GM19099 (cell line): ENCODE data around the gene MORC3.
A peak's percentile ranks its signal among the peaks of the same experiment; 100 is the strongest.

ENCODE experiments used
- POLR2A ChIP-seq: IDR thresholded peaks from 3 replicates; pipeline ENCODE4 v1.6.1; 2011; ENCODE audit warnings: low read depth; ENCODE audit not compliant: insufficient read length; ENCODE audit errors: extremely low read depth

MORC3 gene

DNA sequence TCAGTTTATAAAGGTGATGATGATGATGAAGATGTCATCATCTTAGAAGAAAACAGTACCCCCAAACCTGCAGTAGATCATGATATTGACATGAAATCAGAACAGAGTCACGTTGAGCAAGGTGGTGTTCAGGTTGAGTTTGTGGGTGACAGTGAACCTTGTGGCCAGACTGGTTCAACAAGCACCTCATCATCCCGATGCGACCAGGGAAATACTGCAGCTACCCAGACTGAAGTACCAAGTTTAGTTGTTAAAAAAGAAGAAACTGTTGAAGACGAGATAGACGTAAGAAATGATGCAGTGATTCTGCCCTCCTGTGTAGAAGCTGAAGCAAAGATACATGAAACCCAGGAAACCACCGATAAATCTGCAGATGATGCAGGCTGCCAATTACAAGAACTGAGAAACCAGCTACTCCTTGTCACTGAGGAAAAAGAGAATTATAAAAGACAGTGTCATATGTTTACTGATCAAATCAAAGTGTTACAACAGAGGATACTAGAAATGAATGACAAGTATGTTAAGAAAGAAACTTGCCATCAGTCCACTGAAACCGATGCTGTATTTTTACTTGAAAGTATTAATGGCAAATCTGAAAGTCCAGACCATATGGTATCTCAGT lies 49.2 kb downstream of the MORC3 start:
- no peak for TF ChIP-seq POLR2A

DNA sequence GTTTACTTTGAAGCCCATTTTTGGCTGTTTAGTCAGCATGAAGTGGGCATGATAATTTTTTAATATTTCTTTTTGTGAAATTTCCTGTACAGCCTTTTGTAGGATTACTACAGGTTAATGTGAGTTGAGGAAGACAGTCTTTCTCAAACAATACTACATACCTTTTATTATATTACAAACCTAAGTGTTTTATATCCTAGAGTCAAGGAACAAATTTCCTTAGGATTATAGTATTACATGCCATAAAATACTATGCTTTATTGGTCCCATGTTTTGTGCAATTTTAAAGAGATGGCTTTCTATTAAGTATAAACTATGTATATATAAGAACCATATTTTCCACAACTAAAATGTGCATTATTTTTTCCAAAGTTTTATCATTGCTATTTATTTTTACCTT lies 56.0 kb downstream of the MORC3 start:
- no peak for TF ChIP-seq POLR2A

DNA sequence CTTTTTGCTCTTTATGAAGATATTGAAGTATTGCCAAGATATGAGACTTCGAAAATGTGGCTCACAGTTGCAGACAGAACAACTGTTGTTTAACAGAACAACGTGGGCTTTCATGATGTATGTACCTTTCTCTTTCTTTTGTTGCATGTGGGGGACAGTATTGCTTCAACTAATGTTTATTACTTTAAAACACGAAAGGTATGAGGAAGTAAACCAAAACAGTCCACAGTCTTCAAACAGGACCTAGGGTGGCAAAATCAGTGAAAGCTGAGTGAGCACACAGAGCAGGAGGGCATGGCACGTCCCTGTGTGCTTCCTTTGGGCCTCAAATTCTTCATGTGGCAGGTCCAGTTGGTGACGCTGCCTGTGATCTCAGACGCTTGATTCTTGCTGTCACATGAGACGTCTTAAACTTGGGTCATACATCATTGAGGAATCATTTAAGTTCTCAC lies 57.4 kb downstream of the MORC3 start:
- no peak for TF ChIP-seq POLR2A

DNA sequence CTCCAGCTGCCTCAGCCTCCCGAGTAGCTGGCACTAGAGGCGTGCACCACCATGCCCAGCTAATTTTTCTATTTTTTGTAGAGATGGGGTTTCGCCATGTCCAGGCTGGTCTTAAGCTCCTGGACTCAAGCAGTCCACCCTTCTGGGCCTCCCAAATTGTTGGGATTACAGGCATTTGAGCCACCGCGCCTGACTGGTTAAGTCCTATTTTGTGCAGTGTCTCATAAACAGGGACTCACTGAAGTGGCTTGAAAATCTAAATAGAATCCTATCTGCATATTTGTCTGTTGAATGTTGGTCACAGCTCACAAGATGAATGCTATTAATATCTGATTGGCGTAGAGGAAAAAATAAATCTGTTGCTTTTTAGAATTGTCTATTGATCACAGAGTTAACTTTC lies 59.3 kb downstream of the MORC3 start:
- no peak for TF ChIP-seq POLR2A

DNA sequence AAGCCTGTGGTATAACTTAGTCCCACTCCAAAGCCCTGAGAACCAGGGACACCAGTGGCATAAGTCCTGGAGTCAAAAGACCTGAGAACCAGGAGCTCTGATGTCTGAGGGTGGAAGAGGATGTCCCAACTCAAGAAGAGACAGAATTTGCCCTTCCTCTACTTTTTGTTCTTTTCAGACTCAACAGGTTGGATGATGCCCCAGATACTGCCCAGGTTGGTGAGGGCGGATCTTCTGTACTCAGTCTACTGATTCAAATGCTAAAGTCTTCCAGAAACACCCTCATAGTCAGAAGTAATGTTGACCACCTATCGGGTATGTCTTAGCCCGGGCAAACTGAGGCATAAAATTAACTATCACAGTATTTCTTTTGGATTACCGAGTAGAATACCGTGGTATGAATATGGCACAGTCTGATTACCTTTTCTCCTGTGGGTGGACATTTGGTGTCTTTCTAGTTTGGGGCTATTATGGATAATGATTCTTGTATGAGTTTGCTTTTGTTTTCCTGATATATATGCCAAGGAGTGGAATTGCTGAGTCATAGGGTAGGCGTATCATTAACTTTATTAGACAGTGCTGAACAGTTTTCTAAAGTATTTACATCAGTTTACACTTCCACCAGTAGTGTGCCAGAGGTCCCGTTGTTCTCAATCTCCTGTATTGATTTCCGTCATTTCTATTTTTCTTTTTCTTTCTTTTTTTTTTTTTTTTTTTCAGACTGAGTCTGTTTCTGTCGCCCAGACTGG lies 62.0 kb downstream of the MORC3 start:
- no peak for TF ChIP-seq POLR2A

DNA sequence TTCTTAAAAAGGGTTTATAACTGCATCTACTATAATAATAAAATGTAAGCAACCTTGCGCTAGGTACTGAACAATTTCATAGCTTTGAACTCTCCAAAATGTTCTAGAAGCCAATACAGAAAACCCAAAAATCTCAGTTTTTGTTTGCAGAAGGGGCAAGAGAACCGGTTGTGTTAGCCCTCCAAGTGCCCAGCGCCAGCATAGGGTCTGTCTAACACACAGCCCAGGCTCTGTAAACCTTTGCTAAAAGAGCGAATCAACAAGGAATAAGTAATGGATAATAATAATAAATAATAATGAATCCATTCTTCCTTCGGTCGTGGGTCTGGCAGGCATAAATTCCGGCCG lies 64.9 kb downstream of the MORC3 start:
- TF ChIP-seq POLR2A = no peak

DNA sequence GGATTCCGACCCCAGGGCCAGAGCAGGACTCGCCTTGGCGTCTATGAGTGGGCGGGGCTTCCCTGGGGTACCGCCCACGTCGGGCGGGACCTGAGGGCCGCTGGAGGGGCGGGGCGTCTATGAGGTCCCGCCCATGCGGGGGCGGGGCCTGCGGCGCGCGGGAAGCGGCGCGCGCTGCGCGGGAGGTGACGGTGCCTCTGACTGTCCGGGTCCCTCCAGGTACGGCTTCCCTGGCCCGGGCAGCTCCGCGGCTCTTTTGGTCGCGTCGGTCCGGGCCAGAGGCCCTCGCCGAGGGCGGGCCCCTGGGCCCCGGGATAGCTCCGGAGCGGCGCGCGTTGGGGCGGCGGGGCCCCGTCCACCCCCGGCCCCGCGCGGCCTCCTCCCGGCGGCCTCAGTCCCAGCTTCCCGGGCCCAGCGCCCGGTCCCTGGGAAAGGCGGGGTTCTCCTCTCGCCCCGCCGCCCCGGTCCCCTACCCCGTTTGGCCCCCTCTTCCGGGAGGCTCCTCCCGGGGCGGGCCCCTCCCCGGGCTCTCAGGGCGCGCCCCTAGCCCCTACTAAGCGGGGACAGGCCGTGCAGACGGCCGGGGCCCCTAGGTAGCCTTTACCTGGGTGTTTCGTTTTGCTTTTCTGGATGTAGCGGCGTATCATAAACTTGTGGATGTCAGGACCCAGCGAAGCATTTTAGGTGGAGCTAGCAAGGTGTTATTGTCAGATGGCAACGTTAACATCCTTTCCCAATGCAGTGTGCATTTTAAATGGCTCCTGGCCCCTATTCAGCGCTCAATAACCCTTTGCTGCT lies 65.4 kb downstream of the MORC3 start, which contains the start of gene CHAF1B:
Gene CHAF1B, plus strand, starts transcription at position 160 of the 798 bp plus-strand sequence. CDS start 745 bp downstream, outside the sequence.
- peak; percentile 70 for TF ChIP-seq POLR2A

DNA sequence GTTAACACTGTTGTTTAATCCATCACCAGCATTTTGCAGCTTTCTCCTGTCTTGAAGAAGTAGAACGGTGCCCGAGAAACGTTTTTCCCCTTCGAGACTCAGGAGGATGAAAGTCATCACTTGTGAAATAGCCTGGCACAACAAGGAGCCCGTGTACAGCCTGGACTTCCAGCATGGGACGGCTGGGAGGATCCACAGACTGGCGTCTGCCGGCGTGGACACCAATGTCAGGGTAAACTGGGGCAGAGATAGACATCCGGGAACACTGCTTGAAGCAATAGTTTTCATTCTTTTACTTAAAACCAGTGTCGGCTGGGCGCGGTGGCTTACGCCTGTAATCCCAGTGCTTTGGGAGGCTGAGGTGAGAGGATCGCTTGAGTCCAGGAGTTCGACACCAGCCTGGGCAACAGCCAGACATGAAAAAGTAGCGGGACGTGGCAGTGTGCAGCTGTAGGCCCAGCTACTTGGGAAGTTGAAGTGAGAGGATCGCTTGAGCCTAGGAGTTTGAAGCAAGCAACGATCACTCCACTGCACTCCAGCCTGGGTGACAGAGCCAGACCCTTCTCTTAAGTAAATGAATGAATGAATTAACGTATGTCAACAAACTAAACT lies 66.1 kb downstream of the MORC3 start:
- no peak for TF ChIP-seq POLR2A

DNA sequence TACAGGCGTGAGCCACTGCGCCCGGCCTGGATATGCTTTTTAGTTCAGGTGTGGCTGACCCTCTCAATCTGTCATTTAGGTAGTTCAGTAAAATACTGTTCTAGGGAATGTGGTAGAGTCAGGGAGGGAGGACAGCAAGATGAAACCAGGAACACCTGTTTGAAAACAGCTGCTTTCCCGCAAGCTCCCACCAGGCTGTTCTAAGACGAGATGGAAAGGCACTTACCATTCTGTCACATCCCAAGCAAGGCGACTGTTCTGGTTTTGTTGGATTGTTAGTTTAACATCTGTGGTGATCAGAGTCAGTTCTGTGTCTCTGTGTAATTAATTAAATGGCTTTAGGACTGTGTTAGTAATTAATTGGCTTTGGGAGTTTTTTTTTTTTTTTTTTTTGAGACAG lies 68.1 kb downstream of the MORC3 start:
- no peak for TF ChIP-seq POLR2A

DNA sequence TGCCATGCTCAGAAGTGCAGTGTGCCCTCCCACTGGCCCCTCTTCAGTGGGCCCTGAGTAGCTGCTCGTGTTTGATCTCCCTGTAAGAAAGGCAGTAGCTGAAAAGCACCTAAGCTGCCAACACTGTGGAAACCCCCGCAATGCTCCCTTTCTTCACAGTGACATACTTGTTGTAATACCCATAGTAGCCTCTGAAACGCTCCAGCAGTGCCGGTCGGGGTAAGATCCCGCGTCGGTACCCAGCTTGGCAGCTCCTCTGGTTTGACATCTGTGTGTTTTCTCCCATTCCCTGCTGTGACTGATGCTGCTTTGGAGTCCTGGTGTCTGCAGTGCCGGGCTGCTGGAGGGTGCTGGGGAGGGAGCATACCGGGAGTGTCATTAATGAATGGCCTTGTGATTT lies 68.8 kb downstream of the MORC3 start:
- TF ChIP-seq POLR2A = no peak

DNA sequence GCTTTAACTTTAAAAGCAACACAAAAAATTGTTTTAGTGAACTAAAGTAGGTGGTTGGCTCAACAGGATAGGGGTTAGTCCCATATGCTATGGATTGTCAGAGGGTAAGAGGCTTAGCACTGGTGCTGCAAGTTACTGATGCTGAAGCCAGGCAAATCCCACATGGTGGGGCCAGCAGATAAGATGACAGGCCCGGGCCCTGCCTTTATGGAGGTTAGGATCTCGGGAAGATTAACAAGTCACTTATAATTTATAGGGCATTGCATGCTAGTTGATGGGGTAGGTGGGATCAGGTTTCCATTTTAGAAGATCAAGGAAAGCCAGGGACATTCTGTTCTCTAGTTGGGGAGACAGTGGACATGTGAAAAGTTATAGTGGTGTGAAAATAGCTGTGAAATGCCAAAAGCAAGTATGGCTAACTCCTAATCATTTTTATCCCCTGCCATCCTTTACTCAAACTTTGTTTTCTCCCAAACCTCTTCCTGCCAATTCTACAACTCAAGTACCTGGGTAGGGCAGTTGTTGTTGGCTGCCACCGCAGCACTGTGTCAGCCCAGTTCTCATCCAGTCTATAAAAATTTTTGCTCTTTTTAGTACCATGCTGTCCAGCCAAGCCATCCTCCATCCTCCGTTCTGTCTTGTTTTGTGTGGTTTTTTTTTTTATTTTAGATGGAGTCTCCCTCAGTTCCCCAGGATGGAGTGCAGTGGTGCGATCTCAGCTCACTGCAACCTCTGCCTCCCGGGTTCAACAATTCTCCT lies 75.5 kb downstream of the MORC3 start:
- TF ChIP-seq POLR2A = no peak

DNA sequence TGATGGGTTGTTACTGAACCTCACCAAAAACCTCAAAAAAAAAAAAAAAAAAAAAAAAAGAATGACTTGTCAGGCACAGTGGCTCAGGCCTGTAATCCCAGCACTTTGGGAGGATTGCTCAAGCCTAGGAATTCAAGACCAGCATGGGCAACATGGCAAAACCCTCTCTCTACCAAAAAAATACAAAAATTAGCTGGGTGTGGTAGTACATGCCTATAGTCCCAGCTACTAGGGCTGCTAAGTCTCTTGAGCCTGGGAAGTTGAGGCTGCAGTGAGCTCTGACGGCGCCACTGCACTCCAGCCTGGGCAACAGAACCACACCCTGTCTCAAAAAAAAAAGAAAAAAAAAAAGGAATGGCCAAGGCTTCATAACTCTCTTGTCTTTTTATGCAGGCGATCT lies 76.3 kb downstream of the MORC3 start:
- TF ChIP-seq POLR2A = no peak

DNA sequence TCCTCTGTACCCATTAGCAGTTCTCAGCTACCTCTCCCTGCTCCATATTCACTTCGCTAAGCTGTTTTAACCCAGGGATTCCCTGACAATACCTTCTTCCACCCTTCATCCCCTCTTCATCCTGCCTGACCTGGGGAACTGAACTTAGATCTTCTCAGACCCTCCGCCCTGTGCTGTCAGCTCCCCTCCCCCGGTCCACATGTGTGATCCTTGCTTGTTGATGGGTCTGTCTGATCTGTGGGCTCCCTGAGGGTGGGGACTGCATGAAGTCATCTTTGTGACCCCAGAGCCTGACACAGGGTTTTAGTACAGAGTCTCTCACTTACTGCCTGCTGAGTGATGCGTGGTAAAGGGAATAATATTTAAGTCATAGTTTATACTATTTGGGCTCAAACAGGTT lies 77.0 kb downstream of the MORC3 start:
- no peak for TF ChIP-seq POLR2A

DNA sequence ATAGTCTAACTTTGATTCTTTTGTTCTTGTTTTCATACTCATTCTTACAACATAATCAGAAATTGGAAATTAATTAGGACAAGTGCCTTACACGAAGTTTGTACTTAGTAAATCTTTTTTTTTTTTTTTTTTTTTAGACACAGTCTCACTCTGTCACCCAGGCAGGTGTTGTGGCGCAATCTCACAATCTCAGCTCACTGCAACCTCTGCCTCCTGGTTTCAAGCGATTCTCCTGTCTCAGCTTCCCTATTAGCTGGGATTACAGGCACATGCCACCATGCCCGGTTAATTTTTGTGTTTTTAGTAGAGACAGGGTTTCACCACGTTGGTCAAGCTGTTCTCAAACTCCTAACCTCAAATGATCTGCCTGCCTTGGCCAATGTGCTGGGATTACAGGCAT lies 77.6 kb downstream of the MORC3 start:
- no peak for TF ChIP-seq POLR2A

DNA sequence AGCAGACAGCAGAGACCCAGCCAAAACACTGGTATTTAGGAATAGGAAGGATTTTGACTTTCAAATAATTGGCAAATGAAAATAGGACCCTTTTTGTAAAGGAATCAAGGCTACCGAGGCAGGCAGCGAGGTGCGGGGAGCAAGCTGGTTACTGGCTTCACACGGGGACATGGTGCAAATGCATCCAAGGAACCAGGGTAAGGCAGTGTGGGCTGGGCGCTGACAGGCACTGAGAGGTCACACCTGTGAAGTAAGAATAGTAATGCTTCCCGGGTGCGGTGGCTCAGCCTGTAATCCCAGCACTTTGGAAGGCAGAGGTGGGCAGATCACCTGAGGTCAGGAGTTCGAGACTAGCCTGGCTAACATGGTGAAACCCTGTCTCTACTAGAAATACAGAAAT lies 80.7 kb downstream of the MORC3 start:
- no peak for TF ChIP-seq POLR2A
